ENCODE measurements around the gene OR2A42.
"Not testable (repeated sequence)": the region's sequence is repeated elsewhere in the genome, so short reads cannot be mapped to it uniquely, and the experiment has no call there.

OR2A42 gene, protein sequence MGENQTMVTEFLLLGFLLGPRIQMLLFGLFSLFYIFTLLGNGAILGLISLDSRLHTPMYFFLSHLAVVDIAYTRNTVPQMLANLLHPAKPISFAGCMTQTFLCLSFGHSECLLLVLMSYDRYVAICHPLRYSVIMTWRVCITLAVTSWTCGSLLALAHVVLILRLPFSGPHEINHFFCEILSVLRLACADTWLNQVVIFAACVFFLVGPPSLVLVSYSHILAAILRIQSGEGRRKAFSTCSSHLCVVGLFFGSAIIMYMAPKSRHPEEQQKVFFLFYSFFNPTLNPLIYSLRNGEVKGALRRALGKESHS

DNA sequence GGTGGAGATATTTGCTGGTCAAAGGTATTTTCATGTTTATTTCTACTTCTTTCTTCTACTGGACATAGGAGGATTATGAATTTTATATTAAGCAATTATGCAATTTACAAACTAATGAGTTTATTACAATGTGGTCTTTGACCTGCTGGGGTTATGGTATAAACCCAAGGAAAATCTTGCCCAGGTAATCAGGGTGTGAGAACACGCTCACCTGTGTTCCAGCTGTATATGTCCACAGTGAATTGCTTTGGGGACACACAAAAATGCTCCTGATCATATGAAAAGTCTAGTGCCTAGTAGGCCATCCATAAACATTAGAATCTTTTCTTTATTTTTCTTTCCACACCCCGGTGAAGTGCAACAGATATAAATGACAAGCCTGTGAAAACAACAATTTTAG, at the start of gene OR2A42:
Gene OR2A42 (minus strand): TSS at position 241 of the 400 bp plus-strand sequence. CDS start 6,762 bp downstream, outside the sequence.
- not testable (repeated sequence) for DNase-seq (ENCODE audit: low spot score)

GRCh38 chr7:144287171-144287784, 47.9 kb upstream of the OR2A42 start:
- DNase-seq (ENCODE audit: low spot score): not testable (repeated sequence)

DNA sequence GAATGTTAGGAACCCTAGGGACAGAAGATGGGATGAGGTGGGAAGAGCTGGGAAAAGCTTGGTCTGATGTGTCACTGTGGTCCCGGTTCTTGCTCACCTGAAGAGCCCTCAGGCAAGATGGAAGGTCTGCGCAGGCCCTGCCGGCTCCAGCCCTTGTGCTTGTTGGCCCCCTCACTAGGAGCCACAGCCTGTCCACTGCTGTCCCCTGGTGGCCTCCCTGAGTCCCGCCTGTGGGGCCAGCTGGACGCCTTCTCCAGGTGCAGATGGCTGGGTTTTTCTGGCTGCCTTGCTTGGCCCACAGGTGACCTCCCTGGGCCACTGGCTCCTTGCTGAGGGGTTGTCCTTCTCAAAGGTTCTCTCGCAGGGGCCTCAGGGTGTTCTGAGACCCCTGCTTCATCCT, 44.3 kb upstream of the OR2A42 start:
- DNase-seq (ENCODE audit: low spot score): not testable (repeated sequence)

- DNase-seq (ENCODE audit: low spot score): not testable (repeated sequence)
Measured at GRCh38 chr7:144282490-144282889, 43.1 kb upstream of the OR2A42 start.

DNA sequence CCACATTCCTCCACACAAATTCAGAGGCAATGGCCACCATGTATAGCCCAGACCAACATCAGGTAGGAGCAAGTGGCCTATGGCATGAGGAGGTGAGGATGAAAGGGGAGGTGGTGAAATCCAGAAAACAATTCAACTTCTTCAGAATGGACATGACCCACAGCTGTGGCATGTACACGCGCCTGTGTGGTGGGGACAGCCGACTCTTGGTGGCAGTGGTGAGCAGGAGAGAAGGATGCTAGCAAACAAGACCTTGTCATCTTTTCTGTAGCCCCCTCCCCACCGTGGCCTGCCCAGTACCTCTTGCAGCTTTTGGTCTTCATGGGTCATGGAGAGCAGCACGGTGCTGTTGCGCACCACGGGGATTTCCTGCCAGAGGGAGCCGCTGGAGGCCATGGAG, 42.6 kb upstream of the OR2A42 start:
- DNase-seq (ENCODE audit: low spot score): not testable (repeated sequence)

DNA sequence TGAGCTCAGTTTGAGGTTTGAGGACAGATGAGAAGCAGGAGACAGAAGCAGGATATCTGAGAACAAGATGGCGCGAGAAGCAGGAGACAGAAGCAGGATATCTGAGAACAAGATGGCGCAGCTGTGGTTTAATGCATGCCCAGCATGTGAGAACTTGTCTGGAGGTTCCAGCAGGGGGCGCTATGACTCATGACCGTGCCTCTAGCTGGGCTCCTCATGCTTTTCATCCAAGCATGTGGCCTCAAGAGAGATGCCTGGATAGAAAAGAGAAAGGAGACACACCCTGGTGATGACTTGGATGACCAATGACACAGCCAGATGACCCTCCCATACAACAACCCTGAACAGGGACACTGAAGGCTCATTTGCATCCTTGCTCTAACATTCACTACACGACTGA, 40.6 kb upstream of the OR2A42 start:
- DNase-seq (ENCODE audit: low spot score): not testable (repeated sequence)

GRCh38 chr7:144275281-144275680, 35.9 kb upstream of the OR2A42 start:
- not testable (repeated sequence) for DNase-seq (ENCODE audit: low spot score)

DNA sequence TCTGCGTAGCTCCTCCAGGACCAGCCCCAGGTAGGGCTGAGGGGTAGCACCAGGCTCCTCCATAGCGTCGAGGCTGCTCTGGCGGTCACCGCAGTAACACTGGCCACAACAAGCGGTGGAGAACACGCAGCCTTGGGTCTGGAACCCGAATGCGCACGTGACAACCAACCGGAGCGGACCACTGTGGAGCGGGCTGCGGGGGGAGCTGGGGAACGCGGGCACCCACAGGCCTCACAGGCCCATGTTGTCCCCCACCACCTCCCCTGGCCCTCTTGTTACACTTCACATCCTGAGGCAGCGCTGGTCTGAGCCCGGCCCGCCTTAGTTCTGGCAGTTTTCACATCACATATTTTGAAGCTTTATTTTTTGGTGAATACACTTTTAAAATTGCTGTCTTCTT, 29.8 kb upstream of the OR2A42 start, which contains the start of gene CTAGE8:
Gene CTAGE8 (minus strand): TSS at position 101 of the 400 bp plus-strand sequence. CDS start 38 bp downstream, at position 63.
- not testable (repeated sequence) for DNase-seq (ENCODE audit: low spot score)

DNA sequence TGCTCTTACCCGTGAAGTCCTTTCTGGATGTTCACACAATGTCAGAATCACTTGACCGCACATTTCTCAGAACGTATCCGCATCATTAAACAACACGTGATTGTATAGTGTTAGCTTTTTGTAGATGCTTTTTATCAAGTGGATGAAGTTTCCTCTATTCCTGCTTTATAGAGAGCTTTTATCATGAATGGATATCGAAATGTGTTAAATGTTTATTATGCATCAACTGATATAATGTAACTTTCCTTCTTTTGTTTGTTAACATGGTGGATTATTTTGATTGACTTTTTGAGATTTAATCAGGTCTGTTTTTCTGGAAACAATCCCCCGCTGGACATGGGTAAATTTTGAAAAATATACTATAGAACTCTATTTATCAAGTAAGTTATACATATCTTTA, 25.3 kb upstream of the OR2A42 start, which contains the start of gene OR2A7:
Gene OR2A7 (minus strand): TSS at position 101 of the 400 bp plus-strand sequence. CDS start 5,164 bp downstream, outside the sequence.
- DNase-seq (ENCODE audit: low spot score): not testable (repeated sequence)

- DNase-seq (ENCODE audit: low spot score): not testable (repeated sequence)
Measured at GRCh38 chr7:144262128-144262527, 22.7 kb upstream of the OR2A42 start.

GRCh38 chr7:144259067-144259466, 19.7 kb upstream of the OR2A42 start:
- DNase-seq (ENCODE audit: low spot score): not testable (repeated sequence)

DNA sequence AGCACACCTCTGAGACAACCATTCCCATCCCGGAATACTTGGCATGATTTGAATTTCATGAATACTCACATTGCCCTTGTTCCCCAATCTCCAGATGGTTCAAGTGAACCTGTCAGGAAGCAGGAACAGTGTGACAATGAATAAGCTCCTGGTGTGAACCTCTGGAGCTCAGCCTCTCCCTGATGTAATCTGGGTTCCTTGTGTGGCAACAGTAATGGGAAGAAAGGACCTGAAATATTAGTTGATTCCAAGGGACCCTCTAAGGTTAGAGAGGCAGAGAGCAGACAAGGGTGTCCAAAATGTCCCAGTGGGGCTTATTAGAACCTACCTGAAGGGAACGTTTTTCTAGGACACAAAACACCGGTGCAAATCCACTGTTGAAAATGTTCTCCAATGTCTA, 16.7 kb upstream of the OR2A42 start:
- DNase-seq (ENCODE audit: low spot score): peak; percentile 15

- no peak for DNase-seq (ENCODE audit: low spot score)
Measured at GRCh38 chr7:144255471-144255897, 16.1 kb upstream of the OR2A42 start.

- DNase-seq (ENCODE audit: low spot score): not testable (repeated sequence)
Measured at GRCh38 chr7:144252307-144252706, 12.9 kb upstream of the OR2A42 start.

DNA sequence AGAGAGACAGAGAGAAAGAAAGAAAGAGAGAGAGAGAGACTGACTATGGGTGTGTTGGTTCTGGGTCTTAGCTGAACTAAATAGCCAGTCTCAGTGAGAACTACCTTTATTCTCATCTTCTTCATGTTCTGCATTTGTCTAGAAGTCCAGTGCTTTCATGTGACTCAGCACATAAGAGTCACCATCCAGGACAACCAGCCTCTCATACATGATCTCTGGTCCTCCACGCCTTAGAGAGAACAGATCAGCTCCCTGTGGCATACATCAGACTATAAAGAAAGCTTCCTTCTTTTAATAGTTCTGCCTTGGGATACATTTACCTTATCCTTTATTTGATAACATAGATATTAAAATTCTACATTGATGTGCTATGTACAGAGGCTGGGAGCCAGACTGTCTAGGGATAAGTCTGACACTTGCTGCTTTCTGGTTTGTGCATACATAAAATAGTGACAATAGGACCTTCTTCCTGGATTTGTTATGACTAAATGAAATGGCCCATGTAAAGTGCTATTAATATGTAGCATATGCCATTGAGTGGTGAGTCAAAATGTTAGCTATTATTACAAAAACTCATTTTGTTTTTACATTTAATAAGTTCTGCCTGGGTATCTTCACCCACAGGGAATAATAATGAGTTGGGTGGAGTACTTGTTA, 8.4 kb upstream of the OR2A42 start:
- DNase-seq (ENCODE audit: low spot score): not testable (repeated sequence)

DNA sequence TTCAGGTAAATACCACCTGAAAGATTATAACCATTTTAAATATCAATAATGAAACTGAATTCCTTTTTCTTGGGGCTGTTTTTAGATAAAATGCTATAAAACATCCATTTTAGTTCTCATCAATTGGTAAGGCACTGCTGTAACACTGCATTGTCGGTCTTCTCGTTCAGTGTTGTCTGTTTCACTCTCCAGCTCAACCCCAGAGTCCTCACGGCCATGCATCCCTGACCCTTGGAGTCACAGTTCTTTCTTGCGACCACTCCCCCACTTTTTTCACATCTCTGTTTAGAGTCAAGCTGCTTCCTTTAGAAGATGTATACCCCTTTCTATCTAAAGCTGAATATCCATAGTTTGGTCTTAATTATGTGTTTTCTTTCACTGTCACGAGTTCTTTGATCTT, 7.6 kb upstream of the OR2A42 start:
- not testable (repeated sequence) for DNase-seq (ENCODE audit: low spot score)

DNA sequence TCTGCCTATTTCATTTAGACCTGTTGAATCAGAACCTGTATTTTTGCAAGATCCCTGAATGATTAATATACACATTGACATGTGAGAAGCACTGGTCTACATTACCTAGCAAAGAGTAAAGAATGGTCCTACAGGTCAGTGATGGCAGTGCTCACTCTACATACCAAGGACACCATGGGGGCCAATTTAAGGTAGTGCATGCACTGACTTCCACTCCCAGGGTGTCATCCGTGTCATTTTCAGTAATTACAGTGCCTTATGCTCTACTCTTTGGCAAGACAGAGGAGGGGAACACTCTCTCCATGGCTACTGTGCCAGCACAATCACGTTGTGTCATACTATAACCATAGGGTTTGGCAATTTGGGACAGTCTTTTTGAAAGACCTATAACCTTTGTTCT, 6.0 kb upstream of the OR2A42 start:
- DNase-seq (ENCODE audit: low spot score): not testable (repeated sequence)

GRCh38 chr7:144238530-144239082, 799 bp downstream of the OR2A42 start:
- not testable (repeated sequence) for DNase-seq (ENCODE audit: low spot score)

- not testable (repeated sequence) for DNase-seq (ENCODE audit: low spot score)
Measured at GRCh38 chr7:144233039-144233438, 6.4 kb downstream of the OR2A42 start.

DNA sequence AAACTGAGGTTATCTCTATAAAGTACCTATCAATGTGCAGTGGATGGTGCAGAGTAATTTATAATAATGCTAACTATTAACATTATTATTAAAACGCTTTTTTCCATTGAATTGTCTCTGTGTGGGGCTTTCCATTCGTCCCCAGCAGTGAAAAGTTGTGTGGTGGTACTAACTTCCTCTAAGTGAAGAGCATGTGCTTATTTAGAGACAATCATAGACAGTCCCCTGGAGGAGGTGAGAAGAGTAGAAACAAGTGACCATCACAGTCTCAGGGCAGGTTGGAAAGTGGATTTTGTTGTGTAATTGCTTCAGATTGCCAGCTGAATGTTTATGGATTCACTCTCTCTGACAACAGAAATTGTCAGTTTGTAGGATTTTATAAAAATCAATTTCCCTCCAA, 8.4 kb downstream of the OR2A42 start:
- DNase-seq (ENCODE audit: low spot score): not testable (repeated sequence)

DNA sequence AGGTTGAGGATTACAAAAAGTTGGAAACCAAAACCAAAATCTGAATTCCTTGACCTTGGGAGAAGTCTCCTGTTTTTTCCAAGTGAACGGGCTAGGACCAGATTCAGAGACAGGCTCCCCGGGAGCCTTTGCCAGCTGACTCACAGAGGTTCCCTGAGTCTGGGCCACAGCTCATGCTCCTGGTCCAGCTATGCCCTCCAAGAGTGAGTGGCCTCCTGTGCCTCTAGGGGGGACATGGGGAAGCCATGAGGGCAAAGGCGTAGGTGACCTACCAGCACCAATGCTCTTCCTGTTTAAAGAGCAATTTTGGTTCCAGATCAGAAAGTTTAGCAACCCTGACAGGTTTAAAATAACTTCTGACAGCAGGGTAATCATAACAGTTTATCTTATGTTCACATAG, 10.6 kb downstream of the OR2A42 start:
- not testable (repeated sequence) for DNase-seq (ENCODE audit: low spot score)

DNA sequence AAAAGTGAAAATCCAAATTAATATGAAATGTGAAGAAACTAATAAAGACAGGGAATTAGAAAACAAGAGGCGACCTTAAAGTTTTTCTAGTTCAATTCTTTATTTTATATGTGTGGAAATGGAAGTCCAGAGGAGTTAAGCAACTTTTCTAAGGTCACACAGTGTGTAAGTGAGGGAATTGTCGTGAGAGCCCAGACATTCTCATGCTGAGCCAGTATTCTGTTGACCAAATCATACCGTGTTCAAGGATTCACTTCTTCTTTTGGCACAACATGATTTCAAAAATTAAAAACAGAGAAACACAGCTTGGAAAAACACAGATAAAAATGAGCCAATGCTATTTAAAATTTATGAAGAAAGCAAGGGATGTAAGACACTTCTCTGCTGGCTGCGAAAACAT, 12.5 kb downstream of the OR2A42 start:
- DNase-seq (ENCODE audit: low spot score): not testable (repeated sequence)

All from SW480 (cell line).